Measurements from ENCODE around the gene TMEM232.

TMEM232 gene

DNA sequence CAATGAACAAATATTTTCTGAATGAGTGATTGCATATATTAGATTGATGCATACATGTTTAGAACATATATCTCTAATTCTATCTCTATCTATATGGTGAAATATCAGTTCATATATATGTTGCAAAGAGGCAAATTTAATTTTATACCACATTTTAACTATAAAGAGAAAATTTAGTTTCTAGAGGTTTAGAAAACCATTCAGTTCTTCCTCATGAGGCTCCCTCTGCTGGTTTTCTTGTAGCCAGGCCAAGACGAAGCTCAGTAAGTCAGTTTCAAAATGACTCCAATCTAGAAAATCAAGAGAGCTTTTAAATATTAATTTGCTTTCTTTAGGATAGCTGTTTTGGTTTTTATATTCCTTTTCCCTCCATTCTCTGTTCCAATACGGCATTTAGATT lies 312.1 kb downstream of the TMEM232 start:
- Mint-ChIP-seq H3K4me3 (no peak overlapping the region), H3K27me3 (ENCODE audit: low read depth) (peaks cover 2% of the 10 kb centered on the region), H3K27ac (no peak overlapping the region), H3K4me1 (ENCODE audit: low read depth) (no peaks in the 10 kb centered on the region), H3K36me3 (ENCODE audit: low read depth) (no peaks in the 10 kb centered on the region), H3K9me3 (no peaks in the 10 kb centered on the region)
- DNase-seq (ENCODE audit: low spot score): no peak

GRCh38 chr5:110413856-110414255 lies 312.6 kb downstream of the TMEM232 start:
- Mint-ChIP-seq H3K27ac (no peak overlapping the region), H3K27me3 (ENCODE audit: low read depth) (peaks cover 2% of the 10 kb centered on the region), H3K4me3 (no peak overlapping the region), H3K4me1 (ENCODE audit: low read depth) (no peaks in the 10 kb centered on the region), H3K9me3 (no peaks in the 10 kb centered on the region), H3K36me3 (ENCODE audit: low read depth) (no peaks in the 10 kb centered on the region)
- no peak for DNase-seq (ENCODE audit: low spot score)

GRCh38 chr5:110409571-110409970 lies 316.9 kb downstream of the TMEM232 start:
- peaks cover 2% of the 10 kb centered on the region for H3K27me3 Mint-ChIP-seq (ENCODE audit: low read depth)
- H3K36me3 Mint-ChIP-seq (ENCODE audit: low read depth): no peaks in the 10 kb centered on the region
- no peak overlapping the region for H3K4me3 Mint-ChIP-seq
- H3K27ac Mint-ChIP-seq: no peak overlapping the region
- H3K4me1 Mint-ChIP-seq (ENCODE audit: low read depth): no peaks in the 10 kb centered on the region
- H3K9me3 Mint-ChIP-seq: no peaks in the 10 kb centered on the region
- DNase-seq (ENCODE audit: low spot score): no peak

DNA sequence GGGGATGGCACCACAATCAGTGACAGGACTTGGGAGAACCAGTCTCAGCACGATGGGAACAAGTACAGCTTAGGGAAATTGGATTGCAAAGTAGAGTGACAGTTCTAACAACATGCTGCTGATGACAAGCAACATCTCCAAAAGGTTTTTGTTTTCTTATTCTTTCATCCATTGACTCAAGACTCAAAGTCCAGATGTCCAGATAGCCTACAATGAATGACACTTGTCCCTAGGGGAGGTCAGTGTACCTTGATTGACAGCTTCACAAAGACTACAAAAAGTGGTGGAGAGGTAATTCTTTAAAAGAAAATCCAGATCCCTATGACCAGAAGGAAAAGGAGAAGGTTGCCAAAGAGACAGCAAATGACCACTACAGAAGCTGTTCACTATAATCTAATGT lies 323.9 kb downstream of the TMEM232 start:
- DNase-seq (ENCODE audit: low spot score): no peak
- Mint-ChIP-seq H3K4me1 (ENCODE audit: low read depth) (no peaks in the 10 kb centered on the region), H3K9me3 (no peaks in the 10 kb centered on the region), H3K27me3 (ENCODE audit: low read depth) (no peaks in the 10 kb centered on the region), H3K36me3 (ENCODE audit: low read depth) (no peaks in the 10 kb centered on the region), H3K4me3 (no peak overlapping the region), H3K27ac (no peak overlapping the region)

GRCh38 chr5:110401881-110402280 lies 324.6 kb downstream of the TMEM232 start:
- DNase-seq (ENCODE audit: low spot score): no peak
- Mint-ChIP-seq H3K27ac (no peak overlapping the region), H3K9me3 (no peaks in the 10 kb centered on the region), H3K36me3 (ENCODE audit: low read depth) (no peaks in the 10 kb centered on the region), H3K4me3 (no peak overlapping the region), H3K4me1 (ENCODE audit: low read depth) (no peaks in the 10 kb centered on the region), H3K27me3 (ENCODE audit: low read depth) (no peaks in the 10 kb centered on the region)

- H3K4me3 Mint-ChIP-seq: no peak overlapping the region
- no peaks in the 10 kb centered on the region for H3K36me3 Mint-ChIP-seq (ENCODE audit: low read depth)
- DNase-seq (ENCODE audit: low spot score): no peak
- H3K4me1 Mint-ChIP-seq (ENCODE audit: low read depth): no peaks in the 10 kb centered on the region
- no peaks in the 10 kb centered on the region for H3K9me3 Mint-ChIP-seq
- H3K27me3 Mint-ChIP-seq (ENCODE audit: low read depth): no peaks in the 10 kb centered on the region
- no peak overlapping the region for H3K27ac Mint-ChIP-seq
These were observed 327.5 kb downstream of the TMEM232 start for GRCh38 chr5:110398951-110399350.

- no peak for DNase-seq (ENCODE audit: low spot score)
- Mint-ChIP-seq H3K4me3 (no peak overlapping the region), H3K27ac (no peak overlapping the region), H3K27me3 (ENCODE audit: low read depth) (no peaks in the 10 kb centered on the region), H3K9me3 (no peaks in the 10 kb centered on the region), H3K36me3 (ENCODE audit: low read depth) (no peaks in the 10 kb centered on the region), H3K4me1 (ENCODE audit: low read depth) (no peaks in the 10 kb centered on the region)
These were observed 329.2 kb downstream of the TMEM232 start for GRCh38 chr5:110397281-110397680.

GRCh38 chr5:110386782-110387181 lies 339.7 kb downstream of the TMEM232 start:
- DNase-seq (ENCODE audit: low spot score): no peak
- no peaks in the 10 kb centered on the region for H3K9me3 Mint-ChIP-seq
- no peak overlapping the region for H3K27ac Mint-ChIP-seq
- no peaks in the 10 kb centered on the region for H3K27me3 Mint-ChIP-seq (ENCODE audit: low read depth)
- H3K4me3 Mint-ChIP-seq: no peak overlapping the region
- H3K4me1 Mint-ChIP-seq (ENCODE audit: low read depth): no peaks in the 10 kb centered on the region
- no peaks in the 10 kb centered on the region for H3K36me3 Mint-ChIP-seq (ENCODE audit: low read depth)

GRCh38 chr5:110383231-110383630 lies 343.2 kb downstream of the TMEM232 start:
- no peaks in the 10 kb centered on the region for H3K36me3 Mint-ChIP-seq (ENCODE audit: low read depth)
- no peak overlapping the region for H3K27ac Mint-ChIP-seq
- H3K4me1 Mint-ChIP-seq (ENCODE audit: low read depth): no peaks in the 10 kb centered on the region
- no peak overlapping the region for H3K4me3 Mint-ChIP-seq
- no peak for DNase-seq (ENCODE audit: low spot score)
- no peaks in the 10 kb centered on the region for H3K27me3 Mint-ChIP-seq (ENCODE audit: low read depth)
- no peaks in the 10 kb centered on the region for H3K9me3 Mint-ChIP-seq

- Mint-ChIP-seq H3K4me3 (no peak overlapping the region), H3K36me3 (ENCODE audit: low read depth) (no peaks in the 10 kb centered on the region), H3K9me3 (no peaks in the 10 kb centered on the region), H3K27me3 (ENCODE audit: low read depth) (no peaks in the 10 kb centered on the region), H3K4me1 (ENCODE audit: low read depth) (no peaks in the 10 kb centered on the region), H3K27ac (no peak overlapping the region)
- no peak for DNase-seq (ENCODE audit: low spot score)
These were observed 348.5 kb downstream of the TMEM232 start for GRCh38 chr5:110377943-110378342.

GRCh38 chr5:110377361-110377760 lies 349.1 kb downstream of the TMEM232 start:
- Mint-ChIP-seq H3K4me3 (no peak overlapping the region), H3K36me3 (ENCODE audit: low read depth) (no peaks in the 10 kb centered on the region), H3K9me3 (no peaks in the 10 kb centered on the region), H3K27ac (no peak overlapping the region), H3K4me1 (ENCODE audit: low read depth) (no peaks in the 10 kb centered on the region), H3K27me3 (ENCODE audit: low read depth) (no peaks in the 10 kb centered on the region)
- DNase-seq (ENCODE audit: low spot score): no peak

GRCh38 chr5:110376281-110376951 lies 350.1 kb downstream of the TMEM232 start:
- Mint-ChIP-seq H3K27me3 (ENCODE audit: low read depth) (no peaks in the 10 kb centered on the region), H3K36me3 (ENCODE audit: low read depth) (no peaks in the 10 kb centered on the region), H3K4me3 (no peak overlapping the region), H3K9me3 (no peaks in the 10 kb centered on the region), H3K4me1 (ENCODE audit: low read depth) (no peaks in the 10 kb centered on the region), H3K27ac (no peak overlapping the region)
- DNase-seq (ENCODE audit: low spot score): no peak

GRCh38 chr5:110371725-110372041 lies 354.8 kb downstream of the TMEM232 start:
- H3K27ac Mint-ChIP-seq: no peak overlapping the region
- H3K36me3 Mint-ChIP-seq (ENCODE audit: low read depth): no peaks in the 10 kb centered on the region
- H3K4me1 Mint-ChIP-seq (ENCODE audit: low read depth): no peaks in the 10 kb centered on the region
- no peak overlapping the region for H3K4me3 Mint-ChIP-seq
- DNase-seq (ENCODE audit: low spot score): no peak
- H3K9me3 Mint-ChIP-seq: no peaks in the 10 kb centered on the region
- H3K27me3 Mint-ChIP-seq (ENCODE audit: low read depth): no peaks in the 10 kb centered on the region

GRCh38 chr5:110371011-110371724 lies 355.3 kb downstream of the TMEM232 start:
- no peak for DNase-seq (ENCODE audit: low spot score)
- H3K36me3 Mint-ChIP-seq (ENCODE audit: low read depth): no peaks in the 10 kb centered on the region
- no peaks in the 10 kb centered on the region for H3K4me1 Mint-ChIP-seq (ENCODE audit: low read depth)
- no peak overlapping the region for H3K27ac Mint-ChIP-seq
- no peak overlapping the region for H3K4me3 Mint-ChIP-seq
- no peaks in the 10 kb centered on the region for H3K9me3 Mint-ChIP-seq
- H3K27me3 Mint-ChIP-seq (ENCODE audit: low read depth): no peaks in the 10 kb centered on the region
